Fibroblast of peridontal ligament (primary cell): ENCODE measurements around the gene MORN3.

Source experiments
- DNase-seq: peaks from one replicate; pipeline ENCODE4 v3.0.0-alpha.2; 2010; ENCODE audit errors: extremely low read depth

MORN3 gene

GRCh38 chr12:121602766-121603165 lies 66.7 kb downstream of the MORN3 start:
- no peak for DNase-seq

- DNase-seq: no peak
Measured at GRCh38 chr12:121600702-121601336, 68.6 kb downstream of the MORN3 start.
